Stimulated activated CD4-positive, alpha-beta T cell treated with anti-CD3 and anti-CD28 coated beads, Interleukin-4, amount 100 ng/mL, for 4 hours (primary cell): ENCODE measurements around the gene UQCRC1.
"Not testable (repeated sequence)": the region's sequence is repeated elsewhere in the genome, so short reads cannot be mapped to it uniquely, and the experiment has no call there.

Experiments
- DNase-seq, 2 experiments: peaks; one replicate each; pipeline ENCODE4 v3.0.0-alpha.2; 2020

UQCRC1 gene

DNA sequence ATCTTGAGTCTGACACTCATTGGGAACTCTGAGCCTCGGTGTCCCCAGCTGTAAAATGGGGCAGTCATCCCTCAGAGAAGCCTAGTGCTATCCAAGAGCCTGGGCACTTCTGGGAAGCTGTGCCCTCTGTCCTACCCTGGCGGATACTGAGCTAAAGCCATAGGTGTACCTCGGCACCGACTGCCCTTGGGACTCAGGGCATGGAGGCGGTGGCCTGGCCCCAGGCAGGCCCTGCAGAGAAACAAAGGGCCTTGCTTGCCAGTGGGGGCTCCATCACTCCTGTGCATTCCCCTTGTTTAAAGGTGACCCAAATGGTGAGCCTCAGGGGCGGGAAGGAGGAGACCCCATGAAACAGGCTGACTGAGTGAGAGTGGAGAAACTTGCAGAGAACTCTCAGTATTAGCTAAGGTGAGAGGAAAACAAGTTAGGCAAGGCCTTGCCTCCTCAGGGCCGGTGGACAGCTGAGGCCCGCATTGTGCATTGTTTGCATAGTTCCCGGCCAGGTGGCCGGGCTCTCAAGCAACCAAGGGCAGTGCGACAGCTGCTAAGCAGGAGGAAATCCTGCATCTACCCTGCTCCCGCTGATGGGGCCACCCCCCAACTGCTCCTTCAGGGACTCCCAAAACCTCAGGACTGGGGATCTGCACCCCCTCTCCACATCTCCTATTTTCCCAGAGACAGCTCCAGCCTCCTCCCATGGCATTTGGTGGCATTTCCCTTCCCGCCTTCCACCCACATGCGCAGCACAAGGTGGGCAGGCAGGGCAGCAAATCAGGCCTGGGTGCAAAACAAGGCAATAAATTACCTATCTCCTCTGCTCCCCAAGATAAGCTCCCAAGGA is 57.1 kb downstream of the UQCRC1 start:
- no peak for DNase-seq

DNA sequence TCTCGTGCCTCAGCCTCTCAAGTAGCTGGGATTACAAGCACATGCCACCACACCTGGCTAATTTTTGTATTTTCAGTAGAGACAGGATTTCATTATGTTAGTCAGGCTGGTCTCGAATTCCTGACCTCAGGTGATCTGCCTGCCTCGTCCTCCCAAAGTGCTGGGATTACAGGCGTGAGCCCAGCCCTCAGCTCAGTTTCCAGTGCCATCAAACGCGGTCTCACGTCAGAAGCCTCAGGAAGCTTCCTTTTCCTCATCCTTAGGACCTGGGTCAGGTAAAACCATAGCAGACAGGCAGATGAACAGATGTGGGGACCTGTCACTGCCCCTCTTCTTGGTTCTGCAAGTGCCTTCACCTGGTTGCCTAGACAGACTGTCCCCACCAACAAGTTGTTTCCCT is 57.8 kb downstream of the UQCRC1 start:
- not testable (repeated sequence) for DNase-seq
